PFSK-1 (cell line): Measurements from ENCODE around the gene NMUR2.

Source experiments
- FOXP2 ChIP-seq: optimal IDR thresholded peaks from 2 replicates; pipeline ENCODE3; 2011; ENCODE audit warnings: borderline replicate concordance, control low read depth, inconsistent platforms; ENCODE audit not compliant: insufficient read depth; ENCODE audit errors: extremely low read length, extremely low read depth
- POLR2AphosphoS5 ChIP-seq: IDR thresholded peaks from 2 replicates; pipeline ENCODE4 v1.6.1; 2012; ENCODE audit warnings: low read depth, mild to moderate bottlenecking, control low read depth, low read length, moderate library complexity
- SIN3A ChIP-seq: IDR thresholded peaks from 2 replicates; pipeline ENCODE4 v1.6.1; 2012; ENCODE audit warnings: mild to moderate bottlenecking, low read length, moderate library complexity, borderline replicate concordance; ENCODE audit not compliant: insufficient read depth
- TAF1 ChIP-seq: IDR thresholded peaks from 2 replicates; pipeline ENCODE4 v1.6.1; 2012; ENCODE audit warnings: low read length, control low read depth, borderline replicate concordance; ENCODE audit not compliant: insufficient read depth
- TF ChIP-seq, protein P1 (sequence below), 2 experiments: IDR thresholded peaks; 2 replicates each; pipeline versions ENCODE4 v1.6.1 to v1.8.0; 2011 to 2012; ENCODE audit warnings: low read depth in 2 of 2, low read length in 2 of 2, control low read depth in 1 of 2, inconsistent platforms in 1 of 2, mild to moderate bottlenecking in 1 of 2, moderate library complexity in 1 of 2; ENCODE audit not compliant: insufficient read depth in 1 of 2

The NMUR2 gene

DNA sequence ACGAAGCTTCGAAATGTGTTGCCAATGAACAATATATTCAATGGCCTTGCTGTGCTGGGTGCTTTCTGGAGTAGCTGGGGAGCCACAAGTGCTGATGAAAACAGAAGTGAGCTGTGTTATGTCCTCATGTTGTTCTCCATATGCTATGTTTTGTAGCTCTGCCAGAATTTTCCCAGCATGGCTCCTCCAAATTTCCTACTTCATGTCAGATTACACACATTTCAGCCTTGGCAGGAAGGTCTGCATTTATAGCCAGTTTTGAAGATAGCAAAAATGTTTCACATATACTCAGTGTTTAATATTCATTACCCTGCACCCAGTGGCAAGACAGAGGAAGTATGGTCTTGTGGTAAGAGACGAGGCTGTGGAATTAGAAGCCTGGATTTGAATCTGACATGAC is 22.6 kb upstream of the NMUR2 start:
- TF ChIP-seq POLR2AphosphoS5 (no peak), FOXP2 (no peak), TAF1 (no peak)
- TF ChIP-seq, protein P1, sequence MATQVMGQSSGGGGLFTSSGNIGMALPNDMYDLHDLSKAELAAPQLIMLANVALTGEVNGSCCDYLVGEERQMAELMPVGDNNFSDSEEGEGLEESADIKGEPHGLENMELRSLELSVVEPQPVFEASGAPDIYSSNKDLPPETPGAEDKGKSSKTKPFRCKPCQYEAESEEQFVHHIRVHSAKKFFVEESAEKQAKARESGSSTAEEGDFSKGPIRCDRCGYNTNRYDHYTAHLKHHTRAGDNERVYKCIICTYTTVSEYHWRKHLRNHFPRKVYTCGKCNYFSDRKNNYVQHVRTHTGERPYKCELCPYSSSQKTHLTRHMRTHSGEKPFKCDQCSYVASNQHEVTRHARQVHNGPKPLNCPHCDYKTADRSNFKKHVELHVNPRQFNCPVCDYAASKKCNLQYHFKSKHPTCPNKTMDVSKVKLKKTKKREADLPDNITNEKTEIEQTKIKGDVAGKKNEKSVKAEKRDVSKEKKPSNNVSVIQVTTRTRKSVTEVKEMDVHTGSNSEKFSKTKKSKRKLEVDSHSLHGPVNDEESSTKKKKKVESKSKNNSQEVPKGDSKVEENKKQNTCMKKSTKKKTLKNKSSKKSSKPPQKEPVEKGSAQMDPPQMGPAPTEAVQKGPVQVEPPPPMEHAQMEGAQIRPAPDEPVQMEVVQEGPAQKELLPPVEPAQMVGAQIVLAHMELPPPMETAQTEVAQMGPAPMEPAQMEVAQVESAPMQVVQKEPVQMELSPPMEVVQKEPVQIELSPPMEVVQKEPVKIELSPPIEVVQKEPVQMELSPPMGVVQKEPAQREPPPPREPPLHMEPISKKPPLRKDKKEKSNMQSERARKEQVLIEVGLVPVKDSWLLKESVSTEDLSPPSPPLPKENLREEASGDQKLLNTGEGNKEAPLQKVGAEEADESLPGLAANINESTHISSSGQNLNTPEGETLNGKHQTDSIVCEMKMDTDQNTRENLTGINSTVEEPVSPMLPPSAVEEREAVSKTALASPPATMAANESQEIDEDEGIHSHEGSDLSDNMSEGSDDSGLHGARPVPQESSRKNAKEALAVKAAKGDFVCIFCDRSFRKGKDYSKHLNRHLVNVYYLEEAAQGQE (IDR thresholded peaks at IDR 0.05; ENCODE audit: insufficient read depth in 1 of 2, low read depth in 2 of 2, low read length in 2 of 2) = no peak

DNA sequence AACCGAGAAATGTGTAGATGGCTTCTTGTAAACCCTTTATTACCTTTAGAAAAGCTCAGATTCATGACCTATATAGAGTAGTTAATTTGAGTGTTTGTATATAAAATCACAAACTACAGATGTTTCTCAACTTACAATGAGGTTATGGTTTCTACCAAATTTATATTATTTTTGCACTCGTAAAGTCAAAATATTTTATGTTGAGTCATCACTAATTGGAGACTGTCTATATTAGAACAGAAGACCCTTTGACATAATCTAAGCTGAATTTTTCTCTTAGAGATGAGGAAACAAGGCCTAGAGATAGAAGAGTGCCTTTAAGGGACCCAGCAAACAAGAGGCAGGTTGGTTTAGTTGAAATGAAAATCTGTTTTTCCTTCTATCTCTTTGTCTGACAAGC is 20.0 kb upstream of the NMUR2 start:
- TF ChIP-seq FOXP2 (no peak), POLR2AphosphoS5 (no peak), TAF1 (no peak), SIN3A (no peak)
- TF ChIP-seq, protein P1 (IDR thresholded peaks at IDR 0.05; ENCODE audit: insufficient read depth in 1 of 2, low read depth in 2 of 2, low read length in 2 of 2) = no peak

DNA sequence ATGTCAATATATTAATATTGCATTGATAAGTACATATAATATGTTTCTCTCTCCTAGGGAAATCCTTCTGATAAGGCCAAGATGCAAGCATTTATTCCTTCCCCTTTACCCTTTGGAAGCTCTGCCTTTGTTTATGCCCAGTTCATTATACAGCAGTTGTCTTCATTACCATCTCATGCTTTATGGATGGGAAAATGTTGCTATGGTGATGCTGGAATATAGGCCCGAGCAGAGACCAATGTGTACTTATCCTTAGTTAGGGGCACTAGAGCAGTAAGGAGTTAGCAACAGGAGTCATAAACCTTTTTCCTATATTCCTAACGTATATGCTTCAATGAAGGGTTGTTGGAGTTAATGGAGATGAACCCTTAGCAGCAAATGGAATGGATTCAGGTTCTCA is 19.4 kb upstream of the NMUR2 start:
- TF ChIP-seq FOXP2 = no peak
- TF ChIP-seq POLR2AphosphoS5 = no peak
- TF ChIP-seq TAF1 = no peak
- TF ChIP-seq, protein P1 (IDR thresholded peaks at IDR 0.05; ENCODE audit: insufficient read depth in 1 of 2, low read depth in 2 of 2, low read length in 2 of 2) = no peak
- TF ChIP-seq SIN3A = no peak

DNA sequence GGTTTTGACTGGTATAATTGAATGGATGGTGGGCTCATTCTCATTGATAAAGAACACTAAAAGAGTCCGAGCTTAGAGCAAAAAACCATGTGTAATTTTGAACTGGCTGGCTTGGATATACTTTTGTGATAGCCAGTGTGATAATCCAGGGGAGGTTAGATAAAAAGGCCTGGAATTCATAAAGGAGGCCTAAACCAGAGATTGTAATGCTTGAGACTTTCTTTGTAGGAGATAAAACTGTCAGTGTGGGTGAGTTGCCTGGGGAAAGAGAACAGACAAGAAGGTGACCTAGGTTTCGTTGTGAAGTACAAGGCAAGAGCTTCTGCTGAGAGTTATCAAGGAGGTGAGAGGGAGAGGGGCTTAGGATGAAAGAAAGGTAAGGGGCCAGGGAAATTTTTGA is 17.0 kb upstream of the NMUR2 start:
- TF ChIP-seq POLR2AphosphoS5 = no peak
- no peak for TF ChIP-seq SIN3A
- TF ChIP-seq FOXP2 = no peak
- TF ChIP-seq, protein P1 (IDR thresholded peaks at IDR 0.05; ENCODE audit: insufficient read depth in 1 of 2, low read depth in 2 of 2, low read length in 2 of 2) = no peak

DNA sequence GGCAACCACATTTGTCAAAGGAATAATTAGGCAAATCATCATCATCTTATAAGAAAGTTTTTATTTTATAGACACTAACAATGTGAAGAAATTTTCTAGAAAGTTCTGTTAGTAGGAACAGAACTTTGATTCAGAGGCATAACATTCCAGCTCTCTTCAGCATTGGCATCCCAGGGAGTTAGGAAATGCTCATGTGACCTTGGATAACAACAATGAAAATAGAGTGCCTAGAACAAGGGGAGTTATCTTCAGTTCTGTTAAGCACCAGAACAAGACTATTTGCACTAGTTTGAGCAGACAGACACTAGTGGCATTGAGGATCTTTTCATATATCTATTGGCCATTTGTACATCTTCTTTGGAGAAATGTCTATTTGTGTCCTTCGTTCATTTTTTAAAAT is 7.0 kb upstream of the NMUR2 start:
- TF ChIP-seq, protein P1 (IDR thresholded peaks at IDR 0.05; ENCODE audit: insufficient read depth in 1 of 2, low read depth in 2 of 2, low read length in 2 of 2) = no peak
- TF ChIP-seq TAF1 = no peak
